BLaER1 treated with 17β-estradiol and CSF1 and Interleukin-3, amounts not matched to agents 10 nM and 100 nM (cell line): Measurements from ENCODE around the gene TMEM100.
"Not testable (repeated sequence)": the region's sequence is repeated elsewhere in the genome, so short reads cannot be mapped to it uniquely, and the experiment has no call there.

Experiments used
- H3K27ac ChIP-seq, 11 experiments: shearing (Covaris generic); formaldehyde crosslinking; 2 replicates each; pipeline ENCODE4 v1.8.1; 2022
- H3K27me3 ChIP-seq, 11 experiments: shearing (Covaris generic); formaldehyde crosslinking; 2 replicates each; pipeline ENCODE4 v1.8.1; 2022
- H3K36me3 ChIP-seq, 11 experiments: shearing (Covaris generic); formaldehyde crosslinking; 2 replicates each; pipeline ENCODE4 v1.8.1; 2022
- H3K4me1 ChIP-seq, 10 experiments: shearing (Covaris generic); formaldehyde crosslinking; 2 replicates each; pipeline ENCODE4 v1.8.1; 2022
- H3K4me2 ChIP-seq, 11 experiments: shearing (Covaris generic); formaldehyde crosslinking; 2 replicates each; pipeline ENCODE4 v1.8.1; 2022
- H3K4me3 ChIP-seq, 10 experiments: shearing (Covaris generic); formaldehyde crosslinking; 2 replicates each; pipeline ENCODE4 v1.8.1; 2022
- H3K9ac ChIP-seq, 11 experiments: shearing (Covaris generic); formaldehyde crosslinking; 2 replicates each; pipeline ENCODE4 v1.8.1; 2022
- H3K9me3 ChIP-seq, 11 experiments: shearing (Covaris generic); formaldehyde crosslinking; replicated peaks in 1 of 11; 2 replicates each; pipeline ENCODE4 v1.8.1; 2022
- H4K20me1 ChIP-seq, 11 experiments: shearing (Covaris generic); formaldehyde crosslinking; 2 replicates each; pipeline ENCODE4 v1.8.1; 2022
- Cebpa-rat ChIP-seq, 11 experiments: shearing (Covaris generic); IDR thresholded peaks; 2 replicates each; pipeline ENCODE4 v1.8.1; 2022

TMEM100 gene

GRCh38 chr17:55680686-55681341 lies 41.9 kb downstream of the TMEM100 start:
- Histone ChIP-seq H3K4me2 (no peak overlapping the region), H3K4me1 (no peaks in the 10 kb centered on the region), H3K9ac (no peak overlapping the region), H3K4me3 (no peak overlapping the region), H3K27me3 (no peaks in the 10 kb centered on the region), H3K27ac (no peak overlapping the region), H3K36me3 (no peaks in the 10 kb centered on the region), H4K20me1 (no peaks in the 10 kb centered on the region), H3K9me3 (peaks cover 2 to 12% (median 4%) of the 10 kb centered on the region in 11 experiments; a peak in 18 of 22 replicates)
- TF ChIP-seq Cebpa-rat (IDR thresholded peaks at IDR 0.05) = no peak

- no peaks in the 10 kb centered on the region for H3K27me3 ChIP-seq
- H4K20me1 ChIP-seq = no peaks in the 10 kb centered on the region
- H3K27ac ChIP-seq = no peak overlapping the region
- peaks cover 5 to 19% (median 13%) of the 10 kb centered on the region in 10 experiments; a peak in 16 of 20 replicates for H3K4me1 ChIP-seq
- no peak overlapping the region for H3K4me3 ChIP-seq
- H3K4me2 ChIP-seq = no peak overlapping the region
- H3K9ac ChIP-seq = no peak overlapping the region
- H3K36me3 ChIP-seq = 0 out of 22 replicates have a peak, but pooled peaks cover 0 to 3% (median 0%) of the 10 kb centered on the region in 11 experiments
- no peak for TF ChIP-seq Cebpa-rat (IDR thresholded peaks at IDR 0.05)
- peaks cover 7 to 30% (median 18%) of the 10 kb centered on the region in 11 experiments; a peak in 21 of 22 replicates for H3K9me3 ChIP-seq
These were observed 45.2 kb downstream of the TMEM100 start for GRCh38 chr17:55677446-55677845.

GRCh38 chr17:55676274-55676673 lies 46.4 kb downstream of the TMEM100 start:
- no peak overlapping the region for H3K4me2 ChIP-seq
- H3K9ac ChIP-seq = no peak overlapping the region
- peaks cover 13 to 41% (median 26%) of the 10 kb centered on the region in 11 experiments; a peak in 21 of 22 replicates for H3K9me3 ChIP-seq
- H3K4me3 ChIP-seq = no peak overlapping the region
- 0 out of 22 replicates have a peak, but pooled peaks cover 0 to 3% (median 0%) of the 10 kb centered on the region in 11 experiments for H3K36me3 ChIP-seq
- H3K27ac ChIP-seq = no peak overlapping the region
- TF ChIP-seq Cebpa-rat (IDR thresholded peaks at IDR 0.05) = no peak
- H3K27me3 ChIP-seq = no peaks in the 10 kb centered on the region
- peaks cover 5 to 27% (median 19%) of the 10 kb centered on the region in 10 experiments; a peak in 16 of 20 replicates for H3K4me1 ChIP-seq
- no peaks in the 10 kb centered on the region for H4K20me1 ChIP-seq

DNA sequence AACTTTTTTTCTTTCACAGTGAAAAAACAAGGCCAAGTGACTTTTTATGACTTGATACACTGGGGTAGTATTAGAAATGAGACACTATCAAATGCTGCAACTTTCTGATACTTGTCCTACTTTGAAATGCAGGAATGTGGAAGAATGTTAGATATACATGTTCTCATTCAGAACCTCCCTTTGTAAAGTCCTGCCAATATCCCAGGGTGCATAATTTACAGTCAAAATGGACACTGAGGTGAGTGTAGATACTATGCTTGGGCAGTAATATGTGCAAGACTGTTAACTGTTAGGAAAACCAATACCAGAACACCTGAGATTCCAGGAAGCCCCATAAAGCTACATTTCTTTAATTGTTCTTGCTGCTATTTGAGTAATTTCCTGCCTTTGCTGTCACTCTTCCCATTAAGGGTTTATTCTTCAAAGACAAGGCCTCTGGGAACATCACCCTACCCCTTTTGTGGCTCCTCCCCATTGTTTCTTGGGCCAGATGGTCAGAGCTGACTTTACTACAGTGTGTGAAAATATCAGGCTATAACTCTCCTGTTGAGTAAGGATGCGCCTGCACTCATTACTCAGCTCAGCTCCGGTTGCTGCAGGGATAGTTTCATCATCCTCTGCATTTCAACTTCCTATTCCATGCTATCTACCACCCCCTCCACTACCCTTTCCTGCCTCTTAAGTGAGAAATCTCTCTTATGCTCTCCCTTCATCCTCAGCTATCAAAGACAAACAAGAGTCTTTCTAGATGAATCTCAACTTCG lies 48.7 kb downstream of the TMEM100 start:
- Histone ChIP-seq H3K27ac (peak overlapping the region in 6 of 11 experiments; percentile 8 to 51 (median 38); a peak in 5 of 22 replicates), H3K4me2 (peak overlapping the region in 8 of 11 experiments; percentile 2 to 36 (median 18); a peak in 10 of 22 replicates), H3K9ac (no peak overlapping the region), H3K9me3 (peaks cover 13 to 50% (median 26%) of the 10 kb centered on the region in 11 experiments; a peak in 21 of 22 replicates), H4K20me1 (no peaks in the 10 kb centered on the region), H3K27me3 (no peaks in the 10 kb centered on the region), H3K4me1 (peaks cover 8 to 33% (median 26%) of the 10 kb centered on the region in 10 experiments), H3K36me3 (0 out of 22 replicates have a peak, but pooled peaks cover 0 to 3% (median 0%) of the 10 kb centered on the region in 11 experiments), H3K4me3 (no peak overlapping the region)
- TF ChIP-seq Cebpa-rat (IDR thresholded peaks at IDR 0.05) = peak in 1 of 11 experiments; percentile 23; a peak in 1 of 22 replicates

- Histone ChIP-seq H3K4me1 (peaks cover 18 to 44% (median 35%) of the 10 kb centered on the region in 10 experiments), H3K4me2 (peak overlapping the region in 9 of 11 experiments; percentile 3 to 63 (median 43); a peak in 14 of 22 replicates), H3K27me3 (no peaks in the 10 kb centered on the region), H3K27ac (peak overlapping the region in 7 of 11 experiments; percentile 7 to 51 (median 39); a peak in 11 of 22 replicates), H4K20me1 (no peaks in the 10 kb centered on the region), H3K9me3 (peaks cover 13 to 50% (median 26%) of the 10 kb centered on the region in 11 experiments; a peak in 21 of 22 replicates), H3K36me3 (0 out of 22 replicates have a peak, but pooled peaks cover 0 to 3% (median 0%) of the 10 kb centered on the region in 11 experiments), H3K4me3 (0 out of 20 replicates have a peak overlapping the region, but pooled peaks of 1 of the 10 experiments have one; percentile 22), H3K9ac (no peak overlapping the region)
- peak in 9 of 11 experiments; percentile 11 to 63 (median 42); a peak in 10 of 22 replicates for TF ChIP-seq Cebpa-rat (IDR thresholded peaks at IDR 0.05)
These were observed 49.8 kb downstream of the TMEM100 start for GRCh38 chr17:55672585-55673501.

DNA sequence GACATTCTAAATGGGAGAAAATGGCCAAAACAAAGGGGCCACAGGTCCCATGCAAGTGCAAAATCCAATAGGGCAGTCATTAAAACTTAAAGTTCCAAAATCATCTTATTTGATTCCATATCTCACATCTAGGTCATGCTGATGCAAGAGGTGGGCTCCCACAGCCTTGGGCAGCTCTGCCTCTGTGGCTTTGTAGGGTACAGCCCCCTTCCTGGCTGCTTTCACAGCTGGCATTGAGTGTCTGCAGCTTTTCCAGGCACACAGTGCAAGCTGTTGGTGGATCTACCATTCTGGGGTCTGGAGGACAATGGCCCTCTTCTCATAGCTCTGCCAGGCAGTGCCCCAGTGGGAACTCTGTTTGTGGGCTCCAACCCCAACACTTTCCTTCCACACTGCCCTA lies 50.7 kb downstream of the TMEM100 start:
- not testable (repeated sequence) for H3K36me3 ChIP-seq, H3K9ac ChIP-seq, H4K20me1 ChIP-seq, H3K27me3 ChIP-seq
- Histone ChIP-seq H3K4me2 (peak overlapping the region in 8 of 11 experiments; percentile 10 to 63 (median 46); a peak in 14 of 22 replicates), H3K9me3 (peaks cover 13 to 50% (median 26%) of the 10 kb centered on the region in 11 experiments; a peak in 21 of 22 replicates), H3K4me3 (0 out of 20 replicates have a peak overlapping the region, but pooled peaks of 1 of the 10 experiments have one; percentile 22), H3K27ac (peak overlapping the region in 5 of 11 experiments; percentile 7 to 51 (median 39); a peak in 5 of 22 replicates), H3K4me1 (peaks cover 18 to 52% (median 39%) of the 10 kb centered on the region in 10 experiments)
